Measurements from ENCODE around the gene SPECC1. TPM values are rescaled to one million over a fixed set of nuclear protein-coding genes. Genes with fewer than 3 reads are reported as not detected.

The SPECC1 gene
- total and polyA plus RNA-seq, 2 donors (not counting 1 experiment from before 2014, with no cell fraction given) = 13.4 to 30.9 TPM

GRCh38 chr17:20143740-20144139 lies 134.6 kb downstream of the SPECC1 start:
- H3K79me2 ChIP-seq (ENCODE audit: control insufficient read depth, insufficient read depth, low read length) = no peaks in the 10 kb centered on the region
- H3K9me3 ChIP-seq (ENCODE audit: control insufficient read depth, insufficient read depth, low read depth, low read length) = no peaks in the 10 kb centered on the region
- no peak overlapping the region for H3K4me3 ChIP-seq (replicated peaks in 1 of 4; ENCODE audit: control extremely low read depth in 1 of 4, insufficient read depth in 1 of 4, low read depth in 3 of 4, low read length in 4 of 4)
- no peaks in the 10 kb centered on the region for H3K4me1 ChIP-seq (ENCODE audit: control insufficient read depth, extremely low read depth, insufficient read depth, low read length)
- no peak overlapping the region for H2AFZ ChIP-seq (ENCODE audit: low read length)
- no peak overlapping the region for H3K9ac ChIP-seq (ENCODE audit: insufficient read depth, low read length)
- H3K27ac ChIP-seq (ENCODE audit: insufficient read depth, low read length) = no peak overlapping the region
- no peaks in the 10 kb centered on the region for H4K20me1 ChIP-seq (ENCODE audit: control insufficient read depth, extremely low read depth, insufficient read depth, low read length)
- no peak for DNase-seq (ENCODE audit: low read depth in 2 of 2)
- H3K4me2 ChIP-seq (ENCODE audit: extremely low read depth, insufficient read depth, low read length) = no peak overlapping the region
- TF ChIP-seq CTCF (conservative IDR thresholded peaks at IDR 0.05 in 1 of 2, IDR thresholded peaks at IDR 0.05 in 1 of 2; ENCODE audit: low read depth in 1 of 2, low read length in 2 of 2) (no peak), EZH2 (IDR thresholded peaks at IDR 0.05; ENCODE audit: low read length, missing control alignments) (no peak)
- no peaks in the 10 kb centered on the region for H3K27me3 ChIP-seq (ENCODE audit: control insufficient read depth, insufficient read depth, low read length)
- no peaks in the 10 kb centered on the region for H3K36me3 ChIP-seq (ENCODE audit: control insufficient read depth, insufficient read depth, low read length)

GRCh38 chr17:20145567-20145966 lies 136.4 kb downstream of the SPECC1 start:
- TF ChIP-seq EZH2 (IDR thresholded peaks at IDR 0.05; ENCODE audit: low read length, missing control alignments) (no peak), CTCF (conservative IDR thresholded peaks at IDR 0.05 in 1 of 2, IDR thresholded peaks at IDR 0.05 in 1 of 2; ENCODE audit: low read depth in 1 of 2, low read length in 2 of 2) (no peak)
- no peak overlapping the region for H3K4me2 ChIP-seq (ENCODE audit: extremely low read depth, insufficient read depth, low read length)
- H2AFZ ChIP-seq (ENCODE audit: low read length) = no peak overlapping the region
- H3K4me1 ChIP-seq (ENCODE audit: control insufficient read depth, extremely low read depth, insufficient read depth, low read length) = no peaks in the 10 kb centered on the region
- no peaks in the 10 kb centered on the region for H3K27me3 ChIP-seq (ENCODE audit: control insufficient read depth, insufficient read depth, low read length)
- H3K27ac ChIP-seq (ENCODE audit: insufficient read depth, low read length) = no peak overlapping the region
- no peaks in the 10 kb centered on the region for H3K79me2 ChIP-seq (ENCODE audit: control insufficient read depth, insufficient read depth, low read length)
- no peak for DNase-seq (ENCODE audit: low read depth in 2 of 2)
- no peak overlapping the region for H3K9ac ChIP-seq (ENCODE audit: insufficient read depth, low read length)
- no peaks in the 10 kb centered on the region for H3K36me3 ChIP-seq (ENCODE audit: control insufficient read depth, insufficient read depth, low read length)
- H4K20me1 ChIP-seq (ENCODE audit: control insufficient read depth, extremely low read depth, insufficient read depth, low read length) = no peaks in the 10 kb centered on the region
- H3K4me3 ChIP-seq (replicated peaks in 1 of 4; ENCODE audit: control extremely low read depth in 1 of 4, insufficient read depth in 1 of 4, low read depth in 3 of 4, low read length in 4 of 4) = no peak overlapping the region
- H3K9me3 ChIP-seq (ENCODE audit: control insufficient read depth, insufficient read depth, low read depth, low read length) = no peaks in the 10 kb centered on the region

DNA sequence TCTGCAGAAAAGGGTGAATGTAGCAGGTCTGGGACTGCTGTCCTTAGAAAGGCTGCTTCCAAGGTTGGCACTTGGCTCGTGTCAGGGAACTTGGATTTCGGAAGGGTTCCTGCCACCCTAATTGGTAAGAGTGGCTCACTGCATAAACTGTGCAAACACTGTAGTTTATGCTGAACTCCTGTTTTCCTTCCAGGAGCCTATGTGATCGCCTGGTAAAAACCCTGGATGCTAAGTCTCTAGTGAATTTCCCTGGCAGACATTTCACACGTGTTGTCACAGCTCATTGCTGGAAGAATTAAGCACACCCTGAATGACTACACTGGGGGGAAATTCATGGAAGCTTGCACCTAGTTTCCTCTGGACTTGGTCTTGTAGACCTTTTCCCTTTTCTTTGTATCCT lies 140.1 kb downstream of the SPECC1 start:
- Histone ChIP-seq H3K4me1 (ENCODE audit: control insufficient read depth, extremely low read depth, insufficient read depth, low read length) (no peaks in the 10 kb centered on the region), H3K9me3 (ENCODE audit: control insufficient read depth, insufficient read depth, low read depth, low read length) (no peaks in the 10 kb centered on the region), H3K4me2 (ENCODE audit: extremely low read depth, insufficient read depth, low read length) (no peak overlapping the region), H4K20me1 (ENCODE audit: control insufficient read depth, extremely low read depth, insufficient read depth, low read length) (no peaks in the 10 kb centered on the region), H2AFZ (ENCODE audit: low read length) (no peak overlapping the region), H3K27ac (ENCODE audit: insufficient read depth, low read length) (no peak overlapping the region), H3K27me3 (ENCODE audit: control insufficient read depth, insufficient read depth, low read length) (no peaks in the 10 kb centered on the region), H3K79me2 (ENCODE audit: control insufficient read depth, insufficient read depth, low read length) (no peaks in the 10 kb centered on the region), H3K4me3 (replicated peaks in 1 of 4; ENCODE audit: control extremely low read depth in 1 of 4, insufficient read depth in 1 of 4, low read depth in 3 of 4, low read length in 4 of 4) (no peak overlapping the region), H3K36me3 (ENCODE audit: control insufficient read depth, insufficient read depth, low read length) (no peaks in the 10 kb centered on the region), H3K9ac (ENCODE audit: insufficient read depth, low read length) (no peak overlapping the region)
- TF ChIP-seq CTCF (conservative IDR thresholded peaks at IDR 0.05 in 1 of 2, IDR thresholded peaks at IDR 0.05 in 1 of 2; ENCODE audit: low read depth in 1 of 2, low read length in 2 of 2) = no peak
- no peak for TF ChIP-seq EZH2 (IDR thresholded peaks at IDR 0.05; ENCODE audit: low read length, missing control alignments)
- no peak for DNase-seq (ENCODE audit: low read depth in 2 of 2)

Measured in fibroblast of lung (primary cell).